Endometrial microvascular endothelial cells (primary cell): ENCODE data around the gene FMNL2. TPM values are rescaled to one million over a fixed set of nuclear protein-coding genes. Genes with fewer than 3 reads are reported as not detected.

Experiments
- in situ Hi-C: cut with HindIII; loops from 2 replicates; pipeline ENCODE4 v1.10.0; 2017; ENCODE audit warnings: low sequenced_read_pairs, low pct_unique_long_range_greater_than_20kb; ENCODE audit errors: inconsistent ontology term
- total RNA-seq: library from RNA; depleted of rRNA; stranded (reverse); fragments of >200 nt; gene quantifications from one replicate; pipeline ENCODE4 v1.2.3, GENCODE V29; 2015; ENCODE audit errors: inconsistent ontology term

FMNL2 gene
- total RNA-seq, 1 donor from 2014 or later = 45.9 TPM

DNA sequence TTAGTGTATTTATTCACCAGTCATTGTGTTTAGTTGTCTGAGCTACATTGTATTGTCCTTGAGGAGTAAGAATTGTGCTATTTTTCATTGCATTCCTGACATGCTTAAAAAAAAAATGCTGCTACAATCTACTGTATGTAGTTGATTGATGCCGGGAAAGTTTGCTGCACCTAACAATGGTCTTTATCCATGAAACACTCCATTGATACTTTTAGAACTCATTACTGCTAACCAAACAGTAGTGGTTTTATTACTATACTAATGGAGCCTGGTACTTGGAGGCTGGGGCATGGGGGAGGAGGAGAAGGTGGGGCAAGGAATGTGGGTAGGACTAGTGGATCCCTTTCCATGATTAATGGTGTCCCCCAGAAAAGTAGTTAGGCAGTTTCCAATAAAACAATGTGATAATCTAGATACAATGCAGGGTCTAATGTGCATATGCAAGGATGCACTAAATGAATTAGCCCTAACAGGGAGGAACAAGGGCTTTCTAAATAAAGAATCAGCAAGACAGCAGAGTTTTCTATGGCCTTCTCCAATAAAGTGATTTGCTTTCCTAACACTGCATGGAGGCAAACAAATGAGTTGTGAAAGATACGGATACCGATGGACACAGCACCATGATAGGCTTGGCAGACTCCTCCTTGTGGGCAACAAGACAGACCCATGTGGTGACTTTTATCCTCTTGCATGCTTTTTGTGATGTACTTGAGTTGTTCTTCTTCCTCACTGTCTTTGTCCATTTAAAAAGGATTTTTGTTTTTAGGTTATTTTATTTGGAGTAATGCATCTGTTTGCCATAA is 78.5 kb downstream of the FMNL2 start:
- in situ Hi-C loops = no loop called here

DNA sequence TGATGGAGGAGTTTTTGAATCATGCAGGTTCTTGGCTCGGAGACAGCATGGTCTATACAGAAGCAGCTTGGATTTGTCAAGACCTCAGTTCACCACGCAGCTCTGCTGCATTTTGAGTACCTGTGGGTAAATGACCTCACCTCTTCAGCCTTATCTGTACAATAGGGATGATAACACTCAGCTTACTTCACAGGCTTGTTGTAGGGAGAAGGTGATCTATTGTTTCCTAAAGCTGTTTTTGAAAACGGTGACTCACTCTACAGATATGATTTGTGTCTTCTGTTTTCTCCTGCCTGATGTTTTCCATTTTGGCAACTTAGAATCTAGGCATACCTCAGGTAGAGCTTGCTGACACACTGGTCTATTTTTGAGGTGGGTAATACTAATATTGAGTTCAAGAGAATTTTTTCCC is 80.3 kb downstream of the FMNL2 start:
- in situ Hi-C loops = no loop called here

DNA sequence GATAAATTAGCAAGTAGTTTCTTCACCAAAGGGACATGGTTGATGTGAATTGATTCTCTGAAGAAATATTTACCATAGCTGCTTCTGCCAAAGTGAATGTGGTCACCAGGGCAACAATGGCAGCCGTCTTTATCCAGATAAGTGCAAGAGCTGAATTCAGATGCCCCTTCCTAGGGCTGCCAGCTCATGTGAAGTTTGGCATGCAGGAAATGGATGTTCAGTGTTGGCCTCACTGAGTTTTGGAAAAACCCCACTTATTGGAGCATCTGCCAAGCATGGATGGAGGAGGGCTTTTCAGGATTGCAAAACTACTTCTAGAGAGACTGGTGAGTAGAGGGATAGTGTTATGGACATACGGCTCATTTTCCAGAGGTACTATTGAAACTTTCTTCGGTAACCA is 80.8 kb downstream of the FMNL2 start:
- in situ Hi-C loops = no loop called here

DNA sequence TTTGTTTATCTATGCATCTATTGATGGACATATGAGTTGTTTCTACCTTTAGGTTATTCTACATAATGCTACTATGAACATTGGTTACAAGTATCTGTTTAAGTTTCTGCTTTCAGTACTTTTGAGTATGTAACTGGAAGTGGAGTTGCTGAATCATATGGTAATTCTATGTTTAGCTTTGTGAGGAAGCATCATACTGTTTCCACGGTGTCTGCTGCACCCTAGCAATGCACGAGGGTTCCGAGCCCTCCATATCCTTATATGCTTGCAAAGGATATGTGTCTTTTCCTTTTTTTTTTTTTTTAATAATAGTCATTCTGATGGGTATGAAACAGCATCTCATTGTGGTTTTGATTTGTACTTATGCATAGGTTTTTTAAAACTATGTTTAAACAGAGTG is 83.7 kb downstream of the FMNL2 start:
- in situ Hi-C loops = no loop called here

DNA sequence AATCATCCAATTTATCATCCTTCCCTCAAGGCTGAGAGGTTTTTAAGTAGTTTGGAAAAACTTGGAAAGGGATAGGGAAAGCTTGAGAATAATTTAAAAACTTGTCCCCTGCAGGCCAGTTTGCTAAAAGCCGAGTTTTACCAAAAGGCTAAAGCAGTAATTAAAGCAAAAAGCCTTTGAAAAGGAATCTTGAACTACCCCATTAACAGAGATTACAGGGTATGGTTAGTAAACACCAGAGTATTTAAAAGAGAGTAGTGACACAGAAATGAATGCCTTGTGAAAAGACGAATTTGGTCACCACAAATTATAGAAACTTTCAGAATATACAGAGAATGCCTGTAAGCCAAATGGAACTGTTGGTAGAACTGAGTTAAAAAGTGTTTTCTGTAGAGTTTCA is 85.0 kb downstream of the FMNL2 start:
- in situ Hi-C loops = no loop called here

DNA sequence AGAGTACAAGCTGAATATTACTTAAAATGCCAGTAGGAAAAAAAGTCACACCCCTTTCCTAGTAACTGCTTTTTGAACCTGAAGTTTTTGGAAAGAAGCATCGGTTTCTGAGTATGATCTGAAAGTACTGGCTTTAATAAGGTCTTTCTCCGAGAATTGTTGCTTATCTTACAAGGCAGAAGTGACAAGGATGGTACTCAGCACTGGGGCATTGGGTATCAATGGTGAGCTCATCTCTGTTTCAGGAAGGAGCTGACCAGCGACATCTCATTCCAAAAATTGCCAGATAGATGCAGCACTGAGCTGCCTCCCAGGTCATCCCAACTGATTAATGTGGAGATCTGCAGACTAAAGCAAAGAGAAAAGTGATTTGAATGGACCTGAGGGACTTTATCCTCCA is 85.4 kb downstream of the FMNL2 start:
- in situ Hi-C loops = no loop called here

DNA sequence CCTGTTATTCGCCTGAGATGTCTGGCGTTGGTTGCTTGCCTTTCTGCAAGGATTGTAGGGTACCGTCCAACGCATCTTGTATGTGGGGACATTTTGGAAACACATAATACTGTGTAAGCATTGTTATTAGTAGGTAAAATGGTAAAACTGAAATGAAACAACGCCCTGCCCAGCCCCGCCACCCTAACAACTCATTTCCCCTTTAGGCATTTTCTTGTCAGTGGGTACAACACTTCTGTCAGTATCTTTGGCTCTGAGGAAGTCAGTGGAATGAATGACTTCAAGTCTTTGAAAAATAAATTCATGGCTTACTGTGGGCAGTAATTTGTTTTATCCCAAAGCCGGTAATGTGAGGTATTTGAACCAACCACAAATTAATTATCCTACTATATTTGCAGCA is 86.0 kb downstream of the FMNL2 start:
- in situ Hi-C loops = no loop called here

DNA sequence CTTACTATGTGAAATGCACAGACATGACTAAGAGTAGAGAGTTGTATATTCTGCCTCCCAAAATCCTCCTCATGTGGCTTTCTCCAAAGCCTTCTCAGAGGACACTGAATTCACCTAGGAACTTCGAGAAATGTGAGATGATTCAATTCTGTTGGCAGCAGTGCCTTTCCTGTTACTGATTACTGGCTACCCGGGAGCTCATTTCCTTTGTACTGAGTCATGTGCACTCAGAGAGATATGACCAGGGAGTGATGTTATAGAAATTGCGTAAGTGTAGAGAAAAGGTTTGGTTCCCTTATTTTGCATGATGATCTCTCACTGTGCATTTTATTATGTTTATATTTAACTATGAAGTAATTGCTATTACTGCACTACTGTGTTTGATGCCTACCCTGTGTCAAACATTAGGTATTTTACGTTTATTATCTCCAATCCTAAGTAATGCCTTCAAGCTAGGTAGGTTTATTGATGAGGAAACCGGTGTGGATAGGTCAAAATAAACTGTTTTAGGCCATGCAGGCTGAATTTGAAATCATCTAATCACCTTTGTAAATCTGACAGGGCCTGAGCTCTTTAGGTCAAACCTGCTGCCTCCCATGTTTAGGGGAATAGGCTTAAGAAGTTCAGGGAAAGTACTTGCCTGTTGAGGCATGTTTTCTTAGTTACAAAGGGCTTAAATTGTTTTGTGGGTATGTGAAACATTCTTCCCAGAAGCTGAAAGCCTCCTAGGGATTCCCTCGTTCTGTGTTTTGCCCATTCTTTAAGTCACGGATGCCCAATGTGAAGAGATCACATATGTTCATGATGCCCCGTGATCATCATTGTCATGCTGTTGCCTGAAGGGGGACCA is 86.8 kb downstream of the FMNL2 start:
- in situ Hi-C loops = no loop called here

DNA sequence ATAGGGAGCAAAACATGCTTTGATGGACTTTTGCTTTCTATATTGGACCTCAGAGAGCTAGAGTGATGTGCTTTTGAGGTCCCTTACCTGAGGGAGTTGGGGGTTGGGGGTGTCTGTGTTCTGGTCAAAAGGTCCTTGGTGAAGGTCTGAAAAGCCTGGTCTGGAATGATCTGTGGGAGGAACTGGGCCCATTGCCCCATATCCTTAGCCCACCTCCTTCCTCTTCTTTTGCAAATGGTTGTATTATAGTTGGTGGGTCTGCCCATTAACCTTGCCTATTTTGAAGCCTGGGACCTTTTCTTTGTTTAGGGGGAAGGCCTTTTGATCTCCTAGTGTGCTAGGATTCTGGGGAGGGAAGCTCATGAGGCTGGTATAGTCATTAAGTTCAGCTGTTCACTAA is 88.7 kb downstream of the FMNL2 start:
- in situ Hi-C loops = no loop called here

DNA sequence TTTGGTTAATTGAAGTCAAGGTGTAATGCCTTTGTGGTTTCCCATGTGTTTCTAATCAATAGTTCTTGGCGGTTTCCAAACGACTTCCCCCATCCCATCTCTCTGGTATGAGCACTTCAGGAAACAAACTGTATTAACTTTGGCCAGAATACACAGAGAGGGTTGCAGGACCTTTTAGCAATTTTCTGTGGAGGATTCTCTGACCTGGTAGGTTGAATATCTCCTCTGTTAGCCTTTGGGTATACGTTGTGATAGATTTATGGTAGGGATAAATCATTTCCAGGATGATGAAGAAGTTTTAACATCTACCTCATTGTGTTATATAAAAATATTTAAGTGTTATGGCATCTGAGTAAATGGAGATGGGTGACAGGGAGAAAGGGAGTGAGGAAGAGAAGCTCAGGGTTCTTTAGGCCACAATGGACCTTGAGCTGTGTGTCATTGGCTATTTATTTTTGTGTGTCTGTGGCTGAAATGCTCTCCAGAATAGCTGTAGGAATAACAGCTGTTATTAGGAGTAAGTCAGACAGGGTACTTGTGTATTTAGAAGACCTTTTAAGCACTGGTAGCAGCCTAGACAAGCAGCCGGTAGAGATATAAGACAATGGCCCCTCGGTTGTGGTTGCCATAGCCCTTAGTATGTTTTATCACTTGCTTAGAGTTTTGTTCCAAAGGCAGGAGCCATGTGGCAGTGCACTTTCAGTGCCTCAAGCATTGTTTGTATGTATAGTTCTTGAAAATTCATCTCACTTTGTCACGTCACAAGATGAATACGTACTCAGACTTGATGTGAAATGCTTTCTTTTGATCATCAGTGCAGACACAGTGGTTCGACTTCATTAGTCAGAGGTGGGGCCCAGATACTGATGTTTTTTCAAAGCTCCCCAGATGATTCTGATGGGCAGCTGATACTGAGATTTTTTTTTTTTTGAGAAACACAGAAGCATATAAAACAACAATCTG is 91.1 kb downstream of the FMNL2 start:
- in situ Hi-C loops = no loop called here

DNA sequence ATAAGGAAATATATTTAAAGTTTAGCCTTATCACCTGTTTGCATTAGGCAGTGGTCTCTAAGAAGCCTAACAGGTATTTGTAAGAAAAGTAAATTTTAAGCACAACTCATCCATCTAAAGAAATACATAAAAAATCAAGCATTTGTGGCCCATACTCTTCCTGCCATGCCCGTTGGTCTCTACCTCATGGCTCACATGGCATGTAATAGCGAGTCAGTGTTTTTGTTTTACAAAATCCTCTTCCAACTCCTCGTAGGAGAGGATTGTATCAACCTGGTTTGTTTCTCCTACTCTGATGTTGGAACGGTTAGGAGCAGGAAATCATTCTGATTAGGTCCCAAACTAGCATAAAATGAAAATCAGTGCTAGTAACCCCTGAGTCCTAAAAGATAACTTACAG is 91.8 kb downstream of the FMNL2 start:
- in situ Hi-C loops = no loop called here

DNA sequence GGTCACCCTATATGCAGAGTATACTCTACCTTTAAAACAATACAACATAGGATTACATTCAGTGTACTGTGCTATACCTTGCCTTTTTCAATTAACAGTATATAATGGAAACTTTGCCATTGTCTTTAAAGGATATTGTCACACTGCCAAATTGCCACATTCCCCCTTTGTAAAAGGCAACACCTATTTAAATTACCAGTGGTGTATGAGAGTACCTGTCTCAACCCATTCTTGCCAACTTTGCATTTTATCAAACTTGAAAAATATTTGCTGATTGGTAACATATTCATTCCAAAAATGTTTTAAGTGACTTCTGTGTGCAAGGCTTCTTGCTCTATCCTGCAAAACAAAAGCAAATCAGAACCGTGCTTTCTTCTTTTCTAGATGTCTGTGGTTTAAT is 92.9 kb downstream of the FMNL2 start:
- in situ Hi-C loops = no loop called here

DNA sequence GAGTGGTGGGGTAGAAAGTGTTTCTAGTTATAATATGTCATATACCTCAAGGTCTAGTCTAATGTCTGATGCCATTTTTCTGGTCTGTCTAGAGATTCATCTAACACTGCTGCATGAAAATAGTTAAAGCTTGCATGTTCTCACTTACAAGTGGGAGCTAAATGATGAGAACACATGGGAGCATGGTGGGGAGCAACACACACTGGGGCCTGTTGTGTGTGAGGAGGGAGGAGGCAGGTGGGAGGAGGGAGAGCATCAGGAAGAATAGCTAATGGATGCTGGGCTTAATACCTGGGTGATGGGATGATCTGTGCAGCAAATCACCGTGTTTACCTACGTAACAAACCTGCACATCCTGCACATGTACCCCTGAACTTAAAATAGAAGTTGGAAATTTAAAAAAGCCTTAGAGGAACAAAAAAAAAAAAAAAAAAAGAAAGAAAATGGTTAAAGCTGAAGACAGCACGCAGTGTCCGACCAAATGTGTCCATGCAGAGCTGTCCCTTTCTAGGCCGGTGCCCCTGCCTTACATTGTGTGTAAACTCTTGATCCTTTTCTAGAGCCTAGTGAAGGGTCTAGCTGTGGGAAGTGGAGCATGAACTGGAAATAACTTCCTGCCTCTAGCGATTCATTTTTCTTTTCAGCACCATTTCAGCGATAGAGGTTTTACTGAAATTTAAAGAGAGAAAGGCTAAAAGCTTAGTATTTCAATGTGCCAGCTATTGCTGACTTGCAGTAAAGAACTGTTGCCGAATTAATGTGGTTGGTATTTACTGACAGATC is 94.0 kb downstream of the FMNL2 start:
- in situ Hi-C loops = no loop called here

DNA sequence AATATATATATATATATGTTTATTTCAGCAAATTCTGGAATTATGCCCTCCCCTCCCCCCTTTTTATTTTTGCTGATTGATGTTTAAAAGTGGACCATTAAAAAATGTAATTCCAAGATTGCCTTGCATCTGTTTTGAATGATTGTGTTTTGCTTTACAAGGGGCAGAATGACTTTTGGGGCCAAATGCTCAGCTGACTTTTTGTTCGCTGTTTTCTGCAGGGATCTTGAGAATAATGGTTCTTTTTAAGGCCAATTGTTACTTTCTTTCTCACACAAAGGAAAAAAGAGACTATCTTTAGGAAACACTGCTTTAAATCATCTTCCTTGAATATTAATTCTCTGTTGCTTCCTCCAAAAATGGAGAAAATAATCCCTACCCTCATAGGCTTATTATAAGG is 95.9 kb downstream of the FMNL2 start:
- in situ Hi-C loops = no loop called here

DNA sequence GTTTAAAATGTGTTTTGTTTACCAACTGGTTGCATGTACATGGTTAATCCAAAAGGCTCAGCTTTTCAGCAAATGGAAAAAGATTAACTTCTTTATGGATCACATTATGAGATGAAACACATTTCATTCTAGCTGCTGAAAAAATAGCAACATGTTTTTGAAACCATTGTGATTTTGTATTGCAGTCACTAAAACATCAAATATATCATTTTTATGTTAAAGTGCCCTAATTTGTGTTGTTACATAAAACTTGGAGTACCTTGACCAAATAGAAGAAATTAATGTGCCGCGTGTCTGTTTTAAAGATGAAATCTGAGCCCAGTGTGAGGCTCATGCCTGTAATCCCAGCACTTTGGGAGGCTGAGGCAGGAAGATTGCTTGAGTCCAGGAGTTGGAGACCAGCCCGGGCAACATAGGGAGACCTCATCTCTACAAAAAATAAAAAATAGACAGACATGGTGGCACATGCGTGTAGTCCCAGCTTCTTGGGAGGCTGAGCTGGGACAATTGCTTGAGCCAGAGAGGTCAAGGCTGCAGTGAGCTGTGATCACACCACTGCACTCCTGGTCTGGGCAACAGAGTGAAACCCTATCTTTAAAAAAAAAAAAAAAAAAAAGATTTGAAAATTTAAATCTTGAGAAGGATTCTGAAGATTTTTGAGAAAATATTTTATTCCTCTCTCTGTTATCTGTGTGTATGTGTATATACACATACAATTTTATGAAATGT is 96.6 kb downstream of the FMNL2 start:
- in situ Hi-C loops = no loop called here

DNA sequence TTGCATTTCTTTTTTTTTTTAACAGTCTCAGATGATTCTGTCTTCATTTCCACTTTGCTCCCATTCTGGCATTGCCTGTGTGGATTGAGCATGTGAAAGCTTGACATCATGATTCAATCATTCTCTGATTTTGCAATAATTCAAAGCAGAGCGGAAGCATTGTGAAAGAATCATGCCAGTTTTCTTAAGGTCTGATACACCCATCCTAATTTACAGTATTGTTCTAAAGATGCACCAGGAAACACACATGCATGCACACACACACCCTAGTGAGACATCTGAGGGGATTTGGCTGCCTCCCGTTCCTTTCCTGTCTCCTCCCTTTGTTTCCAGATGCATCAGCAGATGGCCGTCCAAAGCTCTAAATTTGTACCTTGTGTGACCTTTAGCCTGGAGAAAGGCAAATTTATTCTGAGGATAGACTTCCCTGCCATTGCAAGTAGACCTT is 97.3 kb downstream of the FMNL2 start:
- in situ Hi-C loops = no loop called here

DNA sequence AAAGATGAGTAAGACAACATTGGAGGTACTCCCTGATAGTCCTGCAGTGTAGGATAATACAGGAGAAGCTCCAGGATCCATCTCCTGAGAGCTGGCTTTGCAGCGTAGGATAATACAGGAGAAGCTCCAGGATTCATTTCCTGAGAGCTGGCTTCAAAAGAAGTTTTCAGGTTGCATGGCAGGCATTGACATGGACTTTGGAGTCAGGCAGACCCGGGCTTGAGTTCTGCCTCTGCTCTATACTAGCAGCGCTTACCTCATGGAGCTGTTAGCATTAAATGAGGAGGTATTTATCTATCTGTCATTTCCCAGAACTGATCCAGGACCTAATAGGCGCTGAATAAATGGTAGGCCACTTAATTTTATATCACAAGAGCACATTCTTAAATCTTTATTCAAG is 97.8 kb downstream of the FMNL2 start:
- in situ Hi-C loops = no loop called here

DNA sequence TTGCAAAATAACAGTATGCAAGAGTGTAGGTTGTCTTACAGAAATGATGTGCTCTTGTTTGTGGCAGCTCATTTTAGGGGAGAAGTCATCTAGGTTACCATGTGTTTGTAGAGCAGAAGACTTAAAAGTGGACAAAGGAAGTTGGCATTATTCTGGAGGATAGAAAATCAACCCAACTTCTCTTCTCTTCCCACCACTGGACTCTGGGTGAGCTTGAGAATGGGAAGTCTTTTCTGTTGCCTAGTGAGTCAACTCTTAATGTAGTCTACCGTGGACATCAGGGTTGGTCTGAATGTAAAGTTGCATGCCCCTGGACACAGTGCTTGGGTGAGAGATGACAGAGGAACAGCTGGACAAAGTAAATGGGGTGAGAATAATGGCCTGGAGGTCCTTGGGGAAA is 98.3 kb downstream of the FMNL2 start:
- in situ Hi-C loops = no loop called here
